K562 (cell line): Measurements from ENCODE around the gene OR4C6. TPM values are rescaled to one million over a fixed set of nuclear protein-coding genes. Genes with fewer than 3 reads are reported as not detected.

Experiments used
- CHD7 ChIP-seq: fragments of 200-600 bp; sonication (generic); IDR thresholded peaks from one replicate; pipeline ENCODE4 v1.6.1; 2012; ENCODE audit warnings: mild to moderate bottlenecking, low read depth, low read length, inconsistent platforms
- GATAD2B ChIP-seq: fragments of 450-650 bp; IDR thresholded peaks from 2 replicates; pipeline ENCODE4 v1.6.1; 2017; ENCODE audit warnings: mild to moderate bottlenecking, borderline replicate concordance
- TEAD1 ChIP-seq, 2 experiments: fragments of 450-650 bp in 1 of 2; sonication (generic) in 1 of 2; formaldehyde crosslinking; IDR thresholded peaks; 2 replicates each; pipeline versions ENCODE4 v1.4.0 to v1.8.0; 2020 to 2022; ENCODE audit warnings: mild to moderate bottlenecking in 2 of 2, missing genetic modification reagents in 1 of 2
- USF1 ChIP-seq: sonication (generic); formaldehyde crosslinking; IDR thresholded peaks from 2 replicates; pipeline ENCODE4 v1.9.0; 2022; ENCODE audit warnings: mild to moderate bottlenecking, missing genetic modification reagents
- ZNF609 ChIP-seq: sonication (generic); formaldehyde crosslinking; IDR thresholded peaks from 2 replicates; pipeline ENCODE4 v1.8.1; 2023; ENCODE audit warnings: missing genetic modification reagents, mild to moderate bottlenecking, borderline replicate concordance
- polyA plus RNA-seq, 8 experiments: library from polyadenylated mRNA; depleted of rRNA in 4 of 8; stranded (reverse) in 5 of 8; unstranded in 3 of 8; fragments of >200 nt; fragmentation: Nextera tagmentation in 2 of 8; fragmentation: Illumina TruSeq in 1 of 8; extraction: Ambion mirVana in 2 of 8; extraction: Trizol in 1 of 8; gene quantifications; 2 replicates each; pipeline versions ENCODE4 v1.2.1 to v1.2.3, GENCODE V29; 2011 to 2014; ENCODE audit warnings: inconsistent platforms in 1 of 8, missing spikeins in 1 of 8
- total RNA-seq, 7 experiments: library from RNA; depleted of rRNA in 6 of 7; stranded (reverse); fragments of >200 nt in 6 of 7; fragmentation: Illumina TruSeq in 2 of 7; extraction: Trizol in 2 of 7; gene quantifications; 2 replicates each; pipeline versions ENCODE4 v1.2.1 to v1.2.3, GENCODE V29; 2011 to 2021; ENCODE audit warnings: low replicate concordance in 1 of 7

The OR4C6 gene
- total and polyA plus RNA-seq, 9 of the 15 experiments (the other 6 are each of a cell fraction or from before 2014, with no cell fraction given): not detected

- no peak for TF ChIP-seq CHD7
- TF ChIP-seq GATAD2B: no peak
- TF ChIP-seq ZNF609 (CRISPR knock-in tag): no peak
- TF ChIP-seq TEAD1 (CRISPR knock-in tag; IDR thresholded peaks at IDR 0.05): no peak
- no peak for TF ChIP-seq USF1 (CRISPR knock-in tag)
Measured at GRCh38 chr11:55673860-55674259, 11.9 kb downstream of the OR4C6 start (continued).
